Measurements from ENCODE around the gene EPAS1. TPM values are rescaled to one million over a fixed set of nuclear protein-coding genes. Genes with fewer than 3 reads are reported as not detected.

EPAS1 gene
- total RNA-seq, 6 experiments from 2014 or later: 101 to 232 (median 170) TPM

- Histone ChIP-seq H3K36me3 (peaks cover 10 to 54% (median 24%) of the 10 kb centered on the region in 4 donors), H3K9me3 (no peaks in the 10 kb centered on the region), H3K27ac (peak overlapping the region; percentile 18 to 61 (median 24)), H3K27me3 (no peaks in the 10 kb centered on the region), H3K4me3 (no peak overlapping the region), H3K4me1 (peaks cover 0 to 24% (median 12%) of the 10 kb centered on the region in 4 donors)
- DNase-seq (no peak), ATAC-seq (peak in 1 of 4 donors; percentile 6)
- 66% methylated on average over 15 of the region's 15 CpGs for WGBS (ENCODE audit: insufficient coverage, low coverage, low lambda C conversion rate, missing lambda C conversion rate)
- intact Hi-C loops (cut with DNase I): loop anchor here in 1 of 2 donors (10.0 kb wide), 1 partner anchor 351 kb away; no protein-coding TSS in a partner anchor
- TF ChIP-seq POLR2A (IDR thresholded peaks at IDR 0.05): no peak
- TF ChIP-seq, protein P1, sequence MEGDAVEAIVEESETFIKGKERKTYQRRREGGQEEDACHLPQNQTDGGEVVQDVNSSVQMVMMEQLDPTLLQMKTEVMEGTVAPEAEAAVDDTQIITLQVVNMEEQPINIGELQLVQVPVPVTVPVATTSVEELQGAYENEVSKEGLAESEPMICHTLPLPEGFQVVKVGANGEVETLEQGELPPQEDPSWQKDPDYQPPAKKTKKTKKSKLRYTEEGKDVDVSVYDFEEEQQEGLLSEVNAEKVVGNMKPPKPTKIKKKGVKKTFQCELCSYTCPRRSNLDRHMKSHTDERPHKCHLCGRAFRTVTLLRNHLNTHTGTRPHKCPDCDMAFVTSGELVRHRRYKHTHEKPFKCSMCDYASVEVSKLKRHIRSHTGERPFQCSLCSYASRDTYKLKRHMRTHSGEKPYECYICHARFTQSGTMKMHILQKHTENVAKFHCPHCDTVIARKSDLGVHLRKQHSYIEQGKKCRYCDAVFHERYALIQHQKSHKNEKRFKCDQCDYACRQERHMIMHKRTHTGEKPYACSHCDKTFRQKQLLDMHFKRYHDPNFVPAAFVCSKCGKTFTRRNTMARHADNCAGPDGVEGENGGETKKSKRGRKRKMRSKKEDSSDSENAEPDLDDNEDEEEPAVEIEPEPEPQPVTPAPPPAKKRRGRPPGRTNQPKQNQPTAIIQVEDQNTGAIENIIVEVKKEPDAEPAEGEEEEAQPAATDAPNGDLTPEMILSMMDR (IDR thresholded peaks at IDR 0.05): peak in 3 of 4 donors; percentile 24 to 43 (median 36)
Measured at GRCh38 chr2:46365913-46366667, 68.9 kb downstream of the EPAS1 start.

GRCh38 chr2:46366668-46367052, 69.5 kb downstream of the EPAS1 start:
- intact Hi-C loops (cut with DNase I): loop anchor here in 1 of 2 donors (10.0 kb wide), 1 partner anchor 352 kb away; no protein-coding TSS in a partner anchor
- ATAC-seq (peak; percentile 64 to 78 (median 76)), DNase-seq (peak in 2 of 3 donors; percentile 66 to 74)
- Histone ChIP-seq H3K27ac (peak overlapping the region; percentile 18 to 61 (median 45)), H3K4me3 (no peak overlapping the region), H3K36me3 (peaks cover 10 to 54% (median 24%) of the 10 kb centered on the region in 4 donors), H3K9me3 (no peaks in the 10 kb centered on the region), H3K4me1 (peaks cover 0 to 24% (median 12%) of the 10 kb centered on the region in 4 donors), H3K27me3 (no peaks in the 10 kb centered on the region)
- 27% methylated on average over 9 of the region's 9 CpGs for WGBS (ENCODE audit: insufficient coverage, low coverage, low lambda C conversion rate, missing lambda C conversion rate)
- TF ChIP-seq, protein P1 (IDR thresholded peaks at IDR 0.05): no peak
- peak; percentile 15 for TF ChIP-seq POLR2A (IDR thresholded peaks at IDR 0.05)

GRCh38 chr2:46367286-46367685, 70.1 kb downstream of the EPAS1 start:
- Histone ChIP-seq H3K36me3 (peaks cover 10 to 51% (median 27%) of the 10 kb centered on the region in 4 donors), H3K4me3 (no peak overlapping the region), H3K4me1 (peaks cover 0 to 24% (median 12%) of the 10 kb centered on the region in 4 donors), H3K9me3 (no peaks in the 10 kb centered on the region), H3K27ac (peak overlapping the region in 2 of 3 donors; percentile 45 to 61), H3K27me3 (no peaks in the 10 kb centered on the region)
- 77% methylated on average over 6 of the region's 6 CpGs for WGBS (ENCODE audit: insufficient coverage, low coverage, low lambda C conversion rate, missing lambda C conversion rate)
- DNase-seq (no peak), ATAC-seq (peak in 2 of 4 donors; percentile 5 to 6)
- intact Hi-C loops (cut with DNase I): loop anchor here in 1 of 2 donors (10.0 kb wide), 1 partner anchor 352 kb away; no protein-coding TSS in a partner anchor
- TF ChIP-seq POLR2A (IDR thresholded peaks at IDR 0.05): no peak
- TF ChIP-seq, protein P1 (IDR thresholded peaks at IDR 0.05): no peak

DNA sequence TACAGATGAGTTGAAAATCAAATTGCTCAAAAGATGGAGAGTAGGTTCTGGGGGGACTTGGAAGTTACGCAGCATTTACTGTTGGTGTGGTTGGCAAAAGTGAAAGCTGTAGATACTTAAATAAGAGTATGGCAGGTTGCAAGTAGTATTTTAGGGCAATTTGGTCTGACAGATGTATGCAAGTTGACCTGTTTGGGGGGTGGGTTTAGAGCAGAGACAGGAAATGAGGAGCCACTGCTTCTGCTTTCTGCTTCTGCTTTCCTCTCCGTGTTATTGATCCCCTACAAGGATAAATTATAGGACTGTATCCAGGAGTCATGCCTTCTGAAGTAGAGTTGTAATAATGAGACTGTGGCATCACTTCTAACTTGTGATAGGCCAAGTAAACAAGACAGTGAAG, 71.2 kb downstream of the EPAS1 start:
- DNase-seq (no peak), ATAC-seq (no peak)
- peaks cover 0 to 24% (median 12%) of the 10 kb centered on the region in 4 donors for H3K4me1 ChIP-seq
- H3K36me3 ChIP-seq: peaks cover 10 to 59% (median 34%) of the 10 kb centered on the region in 4 donors
- no peak overlapping the region for H3K4me3 ChIP-seq
- intact Hi-C loops (cut with DNase I): loop anchor here in 1 of 2 donors (10.0 kb wide), 1 partner anchor 354 kb away; no protein-coding TSS in a partner anchor
- H3K27me3 ChIP-seq: no peaks in the 10 kb centered on the region
- H3K9me3 ChIP-seq: no peaks in the 10 kb centered on the region
- WGBS (ENCODE audit: insufficient coverage, low coverage, low lambda C conversion rate, missing lambda C conversion rate): 39% methylated on average over 2 of the region's 2 CpGs
- no peak overlapping the region for H3K27ac ChIP-seq
- no peak for TF ChIP-seq POLR2A (IDR thresholded peaks at IDR 0.05)
- TF ChIP-seq, protein P1 (IDR thresholded peaks at IDR 0.05): no peak
